Memory B cell (primary cell): ENCODE data around the gene PEAR1.

Source experiments
- ATAC-seq: fragments of 150-1000 bp; cut with Tn5 transposase; 2 replicates; pipeline ENCODE4 v1.10.0; 2021; ENCODE audit warnings: low read depth, mild to moderate bottlenecking, moderate library complexity
- DNase-seq, 2 donors: peaks; one replicate each; pipeline ENCODE4 v3.0.0; 2022; ENCODE audit warnings: low spot score in 2 of 2
- H3K27ac Mint-ChIP-seq: one replicate; pipeline ENCODE4 v1.8.0; 2022; ENCODE audit warnings: mild to moderate bottlenecking, moderate library complexity, mixed read lengths
- H3K27me3 Mint-ChIP-seq: one replicate; pipeline ENCODE4 v1.8.0; 2022; ENCODE audit warnings: mixed read lengths
- H3K36me3 Mint-ChIP-seq: one replicate; pipeline ENCODE4 v1.8.0; 2022; ENCODE audit warnings: mild to moderate bottlenecking, mixed read lengths
- H3K4me1 Mint-ChIP-seq: one replicate; pipeline ENCODE4 v1.8.0; 2022; ENCODE audit warnings: mixed read lengths
- H3K4me3 Mint-ChIP-seq: one replicate; pipeline ENCODE4 v1.8.0; 2022; ENCODE audit warnings: mild to moderate bottlenecking, moderate library complexity, mixed read lengths
- H3K9me3 Mint-ChIP-seq: one replicate; pipeline ENCODE4 v1.8.0; 2022; ENCODE audit warnings: mixed read lengths

PEAR1 gene

DNA sequence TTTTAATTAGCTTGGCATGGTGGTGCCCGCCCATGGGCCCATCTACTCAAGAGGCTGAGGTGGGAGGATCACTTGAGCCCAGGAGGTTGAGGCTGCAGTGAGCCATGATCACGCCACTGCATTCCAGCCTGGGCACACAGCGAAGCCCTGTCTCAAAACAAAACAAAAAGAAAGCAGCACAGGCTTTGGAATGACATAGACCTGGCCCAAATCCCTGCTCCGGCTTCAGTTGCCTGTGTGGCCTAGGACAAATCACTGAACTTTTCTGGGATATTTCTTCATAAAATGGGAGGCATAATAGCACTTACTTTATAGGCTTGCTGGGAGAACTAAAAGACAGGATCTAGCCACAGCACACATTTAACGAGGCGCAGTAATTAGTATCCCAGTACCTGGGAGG is 2.4 kb downstream of the PEAR1 start:
- Mint-ChIP-seq H3K27me3 (peaks cover 23% of the 10 kb centered on the region), H3K9me3 (no peaks in the 10 kb centered on the region), H3K4me3 (no peak overlapping the region), H3K36me3 (no peaks in the 10 kb centered on the region), H3K27ac (no peak overlapping the region), H3K4me1 (no peaks in the 10 kb centered on the region)
- DNase-seq (no peak), ATAC-seq (no peak)

- ATAC-seq (no peak), DNase-seq (no peak)
- Mint-ChIP-seq H3K27me3 (peaks cover 26% of the 10 kb centered on the region), H3K4me3 (no peak overlapping the region), H3K4me1 (no peaks in the 10 kb centered on the region), H3K27ac (no peak overlapping the region), H3K36me3 (no peaks in the 10 kb centered on the region), H3K9me3 (no peaks in the 10 kb centered on the region)
Measured at GRCh38 chr1:156896490-156897033, 3.0 kb downstream of the PEAR1 start.

DNA sequence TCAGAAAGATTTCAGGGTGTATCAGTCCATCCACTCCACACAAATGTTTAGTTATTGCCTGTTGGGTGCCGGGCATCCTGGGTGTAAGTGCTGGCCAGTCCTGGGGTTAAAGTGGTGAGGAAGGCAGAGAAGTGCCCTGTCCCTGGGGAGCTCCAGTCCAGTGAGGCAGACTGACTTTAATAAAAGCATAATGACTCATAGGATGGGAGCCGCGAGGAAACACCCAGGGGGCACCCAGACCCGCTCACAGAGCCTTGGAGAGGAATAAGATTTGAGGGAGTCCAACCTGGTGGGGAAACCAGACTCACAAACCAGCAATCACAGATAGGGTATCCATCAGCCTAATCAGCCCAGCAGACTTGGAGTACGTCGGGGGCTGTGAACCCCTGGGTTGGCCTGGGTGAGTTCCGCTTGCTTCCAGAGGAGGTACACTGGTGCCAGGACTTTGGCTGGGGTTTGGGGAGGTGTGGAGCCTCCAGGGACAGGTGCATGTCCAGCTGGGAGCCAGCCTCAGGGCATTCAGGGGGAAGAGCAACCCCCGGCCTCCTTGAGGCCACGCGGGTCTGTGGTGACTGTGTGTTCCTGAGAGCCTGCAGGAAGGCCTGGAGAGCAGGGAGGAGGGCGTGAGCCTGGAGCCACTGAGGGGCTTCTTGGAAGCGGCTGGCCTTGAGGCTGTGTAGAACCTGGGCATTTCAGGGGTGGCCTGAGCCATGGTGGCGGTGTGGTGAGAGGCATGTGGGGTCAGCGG is 3.7 kb downstream of the PEAR1 start:
- H3K9me3 Mint-ChIP-seq, result no peaks in the 10 kb centered on the region
- no peak overlapping the region for H3K4me3 Mint-ChIP-seq
- no peaks in the 10 kb centered on the region for H3K36me3 Mint-ChIP-seq
- peaks cover 28% of the 10 kb centered on the region for H3K27me3 Mint-ChIP-seq
- H3K27ac Mint-ChIP-seq, result no peak overlapping the region
- ATAC-seq, result no peak
- DNase-seq, result no peak
- no peaks in the 10 kb centered on the region for H3K4me1 Mint-ChIP-seq

- Mint-ChIP-seq H3K36me3 (no peaks in the 10 kb centered on the region), H3K9me3 (no peaks in the 10 kb centered on the region), H3K4me1 (no peaks in the 10 kb centered on the region), H3K27ac (no peak overlapping the region), H3K4me3 (no peak overlapping the region), H3K27me3 (peaks cover 28% of the 10 kb centered on the region)
- DNase-seq (no peak), ATAC-seq (no peak)
Measured at GRCh38 chr1:156898161-156898566, 4.6 kb downstream of the PEAR1 start.

- DNase-seq, result no peak
- Mint-ChIP-seq H3K27me3 (peaks cover 27% of the 10 kb centered on the region), H3K4me3 (no peak overlapping the region), H3K4me1 (no peaks in the 10 kb centered on the region), H3K9me3 (no peaks in the 10 kb centered on the region), H3K27ac (no peak overlapping the region), H3K36me3 (no peaks in the 10 kb centered on the region)
- ATAC-seq, result no peak
Measured at GRCh38 chr1:156898971-156899664, 5.6 kb downstream of the PEAR1 start.

DNA sequence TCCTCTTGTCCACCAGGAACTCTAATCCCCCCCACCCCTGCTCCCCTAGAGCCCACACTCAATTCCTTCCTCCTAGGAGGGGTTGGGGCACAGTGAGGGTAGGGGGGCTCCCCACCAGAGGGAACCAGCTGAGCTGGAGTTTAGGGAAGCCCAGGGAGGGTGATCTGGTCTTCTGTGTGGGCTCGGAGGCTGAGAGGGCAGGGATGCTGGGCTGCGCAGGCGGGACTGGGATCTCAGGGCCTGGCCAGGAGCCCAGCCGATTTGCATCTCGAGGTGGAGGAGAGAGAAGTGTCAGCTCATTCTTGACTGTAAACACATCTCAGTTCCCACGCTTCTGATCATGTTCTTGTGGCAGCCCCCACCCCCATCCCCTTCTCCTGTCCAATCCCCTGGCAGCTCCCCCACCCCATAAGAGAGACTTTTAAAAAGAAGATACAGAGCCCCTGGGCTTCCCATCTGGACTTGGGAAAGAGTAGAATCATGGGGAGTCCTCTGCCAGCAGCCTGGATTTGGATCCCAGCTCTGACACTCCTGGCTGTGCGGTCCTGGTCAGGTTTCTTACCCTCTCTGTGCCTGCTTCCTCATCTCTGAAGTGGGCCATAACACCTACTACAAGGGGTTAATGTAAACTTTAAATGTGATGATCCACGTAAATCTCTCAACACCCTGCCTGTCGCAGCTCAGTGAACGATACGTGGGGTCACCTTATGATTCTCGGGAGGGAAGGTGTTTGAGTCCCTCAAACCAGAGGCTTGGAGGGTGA is 6.6 kb downstream of the PEAR1 start:
- no peaks in the 10 kb centered on the region for H3K9me3 Mint-ChIP-seq
- H3K36me3 Mint-ChIP-seq, result no peaks in the 10 kb centered on the region
- ATAC-seq, result no peak
- no peaks in the 10 kb centered on the region for H3K4me1 Mint-ChIP-seq
- no peak overlapping the region for H3K4me3 Mint-ChIP-seq
- H3K27ac Mint-ChIP-seq, result no peak overlapping the region
- no peak for DNase-seq
- H3K27me3 Mint-ChIP-seq, result peaks cover 23% of the 10 kb centered on the region

DNA sequence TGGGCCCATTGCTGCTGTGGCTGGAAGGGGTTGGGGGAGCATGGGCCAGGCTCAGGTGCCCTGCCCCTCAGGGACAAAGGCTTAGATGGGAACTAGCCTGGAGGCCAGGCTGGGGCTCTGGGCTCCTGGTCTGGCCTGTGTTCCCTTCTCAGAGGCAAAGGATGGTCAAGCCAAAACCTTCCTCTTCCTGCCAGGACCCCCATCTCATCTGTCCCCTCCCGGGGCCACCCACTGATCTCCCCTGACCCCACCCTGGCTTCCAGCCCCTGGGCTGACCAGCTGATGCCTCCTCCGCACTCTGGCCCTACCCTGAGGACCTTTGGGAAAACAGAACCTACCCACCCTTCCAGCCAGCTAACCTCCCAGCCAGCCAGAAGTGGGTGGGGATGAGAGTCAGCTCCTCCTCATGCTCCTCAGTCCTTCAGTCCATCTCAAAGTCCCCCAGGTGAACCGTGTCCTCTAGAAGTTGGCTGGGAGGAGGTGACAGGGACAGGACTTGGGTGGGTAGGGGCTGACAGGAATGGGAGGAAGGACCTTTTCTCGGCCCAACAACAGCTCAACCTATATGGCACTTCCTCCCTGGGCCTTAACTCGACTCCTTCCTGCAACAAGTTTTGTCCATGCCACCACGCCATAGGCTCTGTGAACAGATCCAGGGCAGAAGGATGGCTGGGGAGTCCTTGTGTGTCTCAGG is 7.5 kb downstream of the PEAR1 start:
- Mint-ChIP-seq H3K9me3 (no peaks in the 10 kb centered on the region), H3K36me3 (no peaks in the 10 kb centered on the region), H3K4me3 (no peak overlapping the region), H3K4me1 (no peaks in the 10 kb centered on the region), H3K27me3 (peaks cover 25% of the 10 kb centered on the region), H3K27ac (no peak overlapping the region)
- ATAC-seq, result no peak
- DNase-seq, result no peak

DNA sequence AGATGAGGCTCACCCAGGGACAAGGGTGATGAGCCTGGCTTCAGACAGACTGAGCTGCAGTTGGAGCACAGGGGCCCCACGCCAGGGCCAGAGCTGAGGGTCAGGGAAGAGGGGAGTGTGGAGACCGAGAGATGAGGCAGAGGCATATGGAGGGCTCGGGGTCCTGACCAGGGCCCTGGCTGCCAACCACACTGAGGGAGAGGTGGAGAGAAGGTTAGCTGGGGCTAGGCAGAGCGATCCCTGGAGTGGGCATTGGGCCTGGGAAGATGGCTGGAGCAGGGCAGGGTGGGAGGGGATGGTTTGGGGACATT is 8.0 kb downstream of the PEAR1 start:
- Mint-ChIP-seq H3K27me3 (peaks cover 25% of the 10 kb centered on the region), H3K27ac (no peak overlapping the region), H3K9me3 (no peaks in the 10 kb centered on the region), H3K4me3 (no peak overlapping the region), H3K4me1 (no peaks in the 10 kb centered on the region), H3K36me3 (no peaks in the 10 kb centered on the region)
- DNase-seq (no peak), ATAC-seq (no peak)

GRCh38 chr1:156901966-156902915 is 8.7 kb downstream of the PEAR1 start:
- H3K9me3 Mint-ChIP-seq, result no peaks in the 10 kb centered on the region

GRCh38 chr1:156903328-156904091 is 10.0 kb downstream of the PEAR1 start:
- H3K36me3 Mint-ChIP-seq, result no peaks in the 10 kb centered on the region
- H3K27me3 Mint-ChIP-seq, result peaks cover 25% of the 10 kb centered on the region
- no peak overlapping the region for H3K27ac Mint-ChIP-seq
- DNase-seq (no peak), ATAC-seq (no peak)
- no peak overlapping the region for H3K4me3 Mint-ChIP-seq
- peaks cover 4% of the 10 kb centered on the region for H3K4me1 Mint-ChIP-seq
- H3K9me3 Mint-ChIP-seq, result no peaks in the 10 kb centered on the region

More at GRCh38 chr1:156901966-156902915, 8.7 kb downstream of the PEAR1 start:
- Mint-ChIP-seq H3K4me3 (no peak overlapping the region), H3K4me1 (peaks cover 4% of the 10 kb centered on the region), H3K27me3 (peaks cover 30% of the 10 kb centered on the region), H3K27ac (no peak overlapping the region), H3K36me3 (no peaks in the 10 kb centered on the region)
- no peak for DNase-seq
- ATAC-seq, result no peak

DNA sequence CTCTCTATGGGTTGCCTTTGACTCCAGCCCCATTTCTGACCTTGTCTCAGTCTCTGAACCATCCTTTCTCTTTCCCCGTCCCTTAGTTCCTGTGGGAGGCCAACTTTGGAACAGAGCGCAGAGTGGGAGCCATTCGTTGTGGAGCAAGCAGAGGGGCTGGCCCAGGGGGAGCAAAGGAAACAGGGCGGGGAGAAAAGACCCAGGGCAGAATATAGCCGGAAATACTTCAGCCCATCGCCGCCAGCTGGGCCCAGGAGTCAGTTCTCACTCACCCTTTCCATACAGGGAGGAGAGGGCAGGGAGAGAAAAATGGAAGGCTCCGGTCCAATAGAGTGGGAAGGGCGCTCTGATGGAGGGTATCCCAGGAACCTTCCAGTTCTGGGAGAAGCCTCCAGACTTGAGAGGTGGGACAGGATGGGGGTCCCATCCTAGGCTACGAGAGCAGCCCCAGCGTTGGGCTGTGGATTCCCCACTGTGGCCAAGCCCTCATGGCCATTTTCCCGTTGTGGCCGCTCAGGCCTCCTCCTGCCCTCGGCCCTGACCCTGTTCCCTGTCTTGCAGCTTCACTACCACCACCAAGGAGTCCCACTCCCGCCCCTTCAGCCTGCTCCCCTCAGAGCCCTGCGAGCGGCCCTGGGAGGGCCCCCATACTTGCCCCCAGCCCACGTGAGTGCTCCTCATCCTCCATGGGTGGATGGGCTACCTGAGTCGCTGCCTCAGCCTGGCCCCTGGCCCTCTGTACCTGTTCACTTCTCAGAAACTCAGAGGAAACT is 10.9 kb downstream of the PEAR1 start:
- DNase-seq, result no peak
- Mint-ChIP-seq H3K27ac (no peak overlapping the region), H3K27me3 (peaks cover 21% of the 10 kb centered on the region), H3K4me1 (peaks cover 4% of the 10 kb centered on the region), H3K4me3 (no peak overlapping the region), H3K9me3 (no peaks in the 10 kb centered on the region), H3K36me3 (no peaks in the 10 kb centered on the region)
- ATAC-seq, result no peak

DNA sequence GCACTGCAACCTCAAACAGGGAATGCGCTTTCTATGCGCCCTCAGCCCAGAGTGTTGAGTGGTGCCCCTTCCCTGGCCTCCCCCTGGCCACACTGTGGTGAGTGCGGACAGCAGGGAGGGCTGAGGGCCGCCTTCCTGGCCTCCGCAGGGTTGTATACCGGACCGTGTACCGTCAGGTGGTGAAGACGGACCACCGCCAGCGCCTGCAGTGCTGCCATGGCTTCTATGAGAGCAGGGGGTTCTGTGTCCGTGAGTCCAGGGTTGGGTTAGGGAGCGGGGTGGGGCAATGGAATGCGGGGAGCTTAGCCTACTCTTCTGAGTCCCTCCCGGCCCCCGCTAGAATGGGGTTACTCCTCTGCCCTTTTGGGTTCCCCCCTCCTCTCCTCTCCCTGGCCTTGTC is 11.7 kb downstream of the PEAR1 start:
- peaks cover 21% of the 10 kb centered on the region for H3K27me3 Mint-ChIP-seq
- H3K4me3 Mint-ChIP-seq, result no peak overlapping the region
- no peaks in the 10 kb centered on the region for H3K36me3 Mint-ChIP-seq
- H3K27ac Mint-ChIP-seq, result no peak overlapping the region
- no peaks in the 10 kb centered on the region for H3K9me3 Mint-ChIP-seq
- peaks cover 4% of the 10 kb centered on the region for H3K4me1 Mint-ChIP-seq
- DNase-seq (no peak), ATAC-seq (no peak)
